Bronchial epithelial cell (primary cell): ENCODE results near the gene APEX1. TPM values are rescaled to one million over a fixed set of nuclear protein-coding genes. Genes with fewer than 3 reads are reported as not detected.
"Not testable (repeated sequence)": the region's sequence is repeated elsewhere in the genome, so short reads cannot be mapped to it uniquely, and the experiment has no call there.

ENCODE experiments used
- DNase-seq: peaks from one replicate; pipeline ENCODE4 v3.0.0-alpha.2; 2010; ENCODE audit warnings: low read depth
- FAIRE-seq: peaks from 2 replicates; lab custom pipeline; 2011; peaks lifted over from hg19 to GRCh38; lab: Jason Lieb, UNC
- H3K27me3 ChIP-seq: 2 replicates; pipeline ENCODE4 v1.5.1; 2011; ENCODE audit warnings: low read length; ENCODE audit not compliant: control insufficient read depth, insufficient read depth
- H3K36me3 ChIP-seq: 2 replicates; pipeline ENCODE4 v1.5.1; 2011; ENCODE audit warnings: low read length; ENCODE audit not compliant: control insufficient read depth, insufficient read depth
- H3K4me3 ChIP-seq: 2 replicates; pipeline ENCODE4 v1.5.1; 2011; ENCODE audit warnings: mild to moderate bottlenecking, low read depth, low read length, control low read depth
- total RNA-seq: library from RNA; depleted of rRNA; stranded (reverse); fragments of >200 nt; gene quantifications from 2 replicates; pipeline ENCODE4 v1.2.1, GENCODE V29; 2014
- TF ChIP-seq, protein P1 (sequence below): IDR thresholded peaks from 2 replicates; pipeline ENCODE4 v1.5.1; 2011; ENCODE audit warnings: mild to moderate bottlenecking, moderate library complexity, low read length, control low read depth, inconsistent platforms; ENCODE audit not compliant: insufficient read depth, severe bottlenecking

The APEX1 gene
- total RNA-seq, 1 donor from 2014 or later: 56.1 TPM

DNA sequence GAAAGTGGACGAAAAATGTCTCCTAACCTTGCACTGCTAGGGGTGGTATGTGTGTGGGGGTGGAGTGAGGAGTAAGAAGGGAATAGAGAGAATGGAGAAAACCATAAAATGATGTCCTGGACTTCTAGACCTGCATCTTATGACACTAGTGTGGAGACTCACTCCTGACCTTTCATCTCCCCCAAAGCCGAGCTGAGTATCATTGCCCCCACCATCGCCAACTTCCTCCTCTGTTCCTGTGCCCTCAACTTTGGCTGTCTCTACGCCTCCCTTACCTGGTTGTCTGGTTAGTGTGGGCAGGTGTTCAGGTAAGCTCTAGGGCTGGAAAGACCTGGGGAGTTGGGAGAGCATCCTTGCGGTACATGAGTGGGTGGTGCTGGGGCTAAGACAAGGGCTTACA, 14.6 kb upstream of the APEX1 start:
- Histone ChIP-seq H3K27me3 (peaks cover 2% of the 10 kb centered on the region), H3K36me3 (no peaks in the 10 kb centered on the region), H3K4me3 (no peak overlapping the region)
- TF ChIP-seq, protein P1, sequence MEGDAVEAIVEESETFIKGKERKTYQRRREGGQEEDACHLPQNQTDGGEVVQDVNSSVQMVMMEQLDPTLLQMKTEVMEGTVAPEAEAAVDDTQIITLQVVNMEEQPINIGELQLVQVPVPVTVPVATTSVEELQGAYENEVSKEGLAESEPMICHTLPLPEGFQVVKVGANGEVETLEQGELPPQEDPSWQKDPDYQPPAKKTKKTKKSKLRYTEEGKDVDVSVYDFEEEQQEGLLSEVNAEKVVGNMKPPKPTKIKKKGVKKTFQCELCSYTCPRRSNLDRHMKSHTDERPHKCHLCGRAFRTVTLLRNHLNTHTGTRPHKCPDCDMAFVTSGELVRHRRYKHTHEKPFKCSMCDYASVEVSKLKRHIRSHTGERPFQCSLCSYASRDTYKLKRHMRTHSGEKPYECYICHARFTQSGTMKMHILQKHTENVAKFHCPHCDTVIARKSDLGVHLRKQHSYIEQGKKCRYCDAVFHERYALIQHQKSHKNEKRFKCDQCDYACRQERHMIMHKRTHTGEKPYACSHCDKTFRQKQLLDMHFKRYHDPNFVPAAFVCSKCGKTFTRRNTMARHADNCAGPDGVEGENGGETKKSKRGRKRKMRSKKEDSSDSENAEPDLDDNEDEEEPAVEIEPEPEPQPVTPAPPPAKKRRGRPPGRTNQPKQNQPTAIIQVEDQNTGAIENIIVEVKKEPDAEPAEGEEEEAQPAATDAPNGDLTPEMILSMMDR: no peak
- FAIRE-seq: no peak
- no peak for DNase-seq

DNA sequence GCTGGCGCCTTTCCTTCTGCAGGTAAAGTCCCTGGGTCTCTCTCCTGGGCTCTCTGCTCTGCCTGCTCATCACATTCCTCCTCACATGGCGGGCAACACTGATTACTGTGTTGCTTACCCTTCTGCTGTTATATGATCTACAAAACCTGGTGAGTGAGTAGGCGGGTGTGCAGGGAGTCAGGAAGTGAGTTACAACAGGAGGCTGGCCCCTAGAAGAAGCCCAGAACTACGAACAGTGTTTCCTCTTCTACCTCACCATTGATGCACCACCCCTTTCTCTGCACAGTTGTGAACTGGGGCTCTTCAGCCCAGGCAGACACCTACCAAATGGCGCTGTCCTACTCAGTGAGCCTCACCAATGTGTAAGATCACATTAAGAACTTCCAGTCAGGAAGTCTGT, 14.1 kb upstream of the APEX1 start:
- TF ChIP-seq, protein P1: peak; percentile 38
- Histone ChIP-seq H3K27me3 (no peaks in the 10 kb centered on the region), H3K36me3 (no peaks in the 10 kb centered on the region), H3K4me3 (no peak overlapping the region)
- DNase-seq: peak; percentile 27
- FAIRE-seq: no peak

DNA sequence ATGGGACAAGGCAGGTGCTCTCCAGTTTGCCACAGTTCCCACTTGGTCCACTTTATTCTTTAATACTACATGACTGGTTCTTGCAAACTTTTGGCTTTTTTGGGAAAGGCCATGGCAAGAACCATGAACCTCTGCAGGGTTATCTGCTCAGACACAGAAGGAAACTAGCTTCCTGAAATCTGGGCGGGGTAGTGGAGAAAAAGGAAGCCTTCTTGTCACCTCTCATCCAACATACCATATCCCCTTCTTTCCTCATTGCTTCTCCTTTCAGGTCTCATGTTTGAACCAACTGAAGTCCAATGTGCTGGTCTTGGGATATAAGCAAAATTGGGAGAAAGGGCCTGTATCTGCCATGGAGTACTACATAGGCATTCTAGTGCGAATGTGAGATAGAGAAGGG, 13.6 kb upstream of the APEX1 start:
- TF ChIP-seq, protein P1: no peak
- Histone ChIP-seq H3K27me3 (no peaks in the 10 kb centered on the region), H3K36me3 (peaks cover 2% of the 10 kb centered on the region), H3K4me3 (no peak overlapping the region)
- DNase-seq (no peak), FAIRE-seq (no peak)

DNA sequence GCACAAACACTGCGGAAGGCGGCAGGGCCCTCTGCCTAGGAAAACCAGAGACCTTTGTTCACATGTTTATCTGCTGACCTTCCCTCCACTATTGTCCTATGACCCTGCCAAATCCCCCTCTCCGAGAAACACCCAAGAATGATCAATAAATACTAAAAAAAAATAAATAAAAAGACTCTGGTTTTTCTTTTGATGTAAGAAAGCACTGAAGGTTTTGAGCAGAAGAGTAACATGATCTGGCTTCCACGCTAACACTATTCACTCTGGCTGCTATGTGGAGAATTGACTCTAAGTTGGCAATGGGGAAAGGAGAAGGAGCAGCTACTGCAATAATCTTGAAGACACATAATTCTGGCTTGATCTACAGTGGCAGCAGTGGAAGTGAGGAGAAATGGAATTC, 11.4 kb upstream of the APEX1 start:
- DNase-seq, H3K36me3 ChIP-seq, H3K27me3 ChIP-seq, H3K4me3 ChIP-seq, FAIRE-seq: not testable (repeated sequence)

GRCh38 chr14:20446889-20447288, 8.1 kb upstream of the APEX1 start:
- H3K27me3 ChIP-seq: no peaks in the 10 kb centered on the region
- peaks cover 9% of the 10 kb centered on the region for H3K36me3 ChIP-seq
- TF ChIP-seq, protein P1: no peak
- H3K4me3 ChIP-seq: no peak overlapping the region
- DNase-seq: no peak
- no peak for FAIRE-seq

GRCh38 chr14:20452831-20453230, 2.2 kb upstream of the APEX1 start:
- FAIRE-seq, H3K36me3 ChIP-seq: not testable (repeated sequence)

More at GRCh38 chr14:20452831-20453230, 2.2 kb upstream of the APEX1 start:
- DNase-seq, H3K27me3 ChIP-seq, H3K4me3 ChIP-seq: not testable (repeated sequence)
